ENCODE results near the gene DYNC2LI1. TPM values are rescaled to one million over a fixed set of nuclear protein-coding genes. Genes with fewer than 3 reads are reported as not detected.
A peak's percentile ranks its signal among the peaks of the same experiment; 100 is the strongest.
"Not testable (repeated sequence)": the region's sequence is repeated elsewhere in the genome, so short reads cannot be mapped to it uniquely, and the experiment has no call there.

Gene DYNC2LI1
- 8.1 TPM for total RNA-seq
- long read RNA-seq, partial matches to known transcripts: 3 of 9 reads
- long read RNA-seq, other reads (novel, unspliced or antisense): 0 of 9 reads

GRCh38 chr2:43773876-43774613 is at the start of gene DYNC2LI1:
Gene DYNC2LI1 (plus strand): TSS chr2:43774039. CDS start chr2:43774139, 100 bp downstream.
- no peaks in the 10 kb centered on the region for H3K27me3 ChIP-seq (ENCODE audit: low read depth)
- intact Hi-C loops (cut with micrococcal nuclease): no loop called here
- peak; percentile 91 for DNase-seq
- peaks cover 11% of the 10 kb centered on the region for H3K4me1 ChIP-seq
- H3K9me3 ChIP-seq (replicated peaks): no peaks in the 10 kb centered on the region
- peaks cover 18% of the 10 kb centered on the region for H3K36me3 ChIP-seq
- peak within 1 kb of the TSS; percentile 81 for H3K4me3 ChIP-seq
- no peak for TF ChIP-seq CTCF (IDR thresholded peaks at IDR 0.05; ENCODE audit: borderline replicate concordance)
- H3K27ac ChIP-seq (replicated peaks): peak within 1 kb of the TSS; percentile 81

- Histone ChIP-seq H3K4me3 (no peak overlapping the region), H3K27ac (replicated peaks) (no peak overlapping the region), H3K9me3 (replicated peaks) (no peaks in the 10 kb centered on the region), H3K4me1 (no peaks in the 10 kb centered on the region), H3K36me3 (no peaks in the 10 kb centered on the region), H3K27me3 (ENCODE audit: low read depth) (no peaks in the 10 kb centered on the region)
- TF ChIP-seq CTCF (IDR thresholded peaks at IDR 0.05; ENCODE audit: borderline replicate concordance): no peak
- no peak for DNase-seq
- intact Hi-C loops (cut with micrococcal nuclease): no loop called here
Observed at GRCh38 chr2:43724728-43725526, 48.9 kb upstream of the DYNC2LI1 start.

DNA sequence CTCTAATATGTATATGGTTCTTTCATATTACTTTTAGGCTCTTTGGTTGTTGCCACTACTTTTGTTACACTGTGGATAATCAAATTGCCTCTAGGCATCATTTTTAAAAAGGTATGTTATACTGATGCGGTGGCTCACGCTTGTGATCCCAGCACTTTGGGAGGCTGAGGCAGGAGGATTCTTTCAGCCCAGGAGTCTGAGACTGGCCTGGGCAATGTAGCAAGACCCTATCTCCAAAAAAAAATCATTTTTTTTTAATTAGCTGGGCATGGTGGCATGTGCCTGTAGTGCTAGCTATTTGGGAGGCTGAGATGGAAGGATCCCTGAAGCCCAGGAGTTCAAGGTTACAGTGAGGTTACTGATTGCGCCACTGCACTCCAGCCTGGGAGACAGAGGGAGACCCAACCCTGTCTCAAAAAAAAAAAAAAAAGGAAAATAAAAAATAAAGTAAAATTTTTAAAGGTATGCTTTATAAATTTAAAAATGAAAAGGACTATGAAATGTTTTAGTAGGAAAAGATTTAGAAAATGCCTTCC is 48.1 kb upstream of the DYNC2LI1 start:
- intact Hi-C loops (cut with micrococcal nuclease): no loop called here
- no peak for TF ChIP-seq CTCF (IDR thresholded peaks at IDR 0.05; ENCODE audit: borderline replicate concordance)
- Histone ChIP-seq H3K27ac (replicated peaks) (no peak overlapping the region), H3K27me3 (ENCODE audit: low read depth) (no peaks in the 10 kb centered on the region), H3K9me3 (replicated peaks) (no peaks in the 10 kb centered on the region), H3K4me1 (no peaks in the 10 kb centered on the region), H3K36me3 (no peaks in the 10 kb centered on the region), H3K4me3 (no peak overlapping the region)
- DNase-seq: no peak

DNA sequence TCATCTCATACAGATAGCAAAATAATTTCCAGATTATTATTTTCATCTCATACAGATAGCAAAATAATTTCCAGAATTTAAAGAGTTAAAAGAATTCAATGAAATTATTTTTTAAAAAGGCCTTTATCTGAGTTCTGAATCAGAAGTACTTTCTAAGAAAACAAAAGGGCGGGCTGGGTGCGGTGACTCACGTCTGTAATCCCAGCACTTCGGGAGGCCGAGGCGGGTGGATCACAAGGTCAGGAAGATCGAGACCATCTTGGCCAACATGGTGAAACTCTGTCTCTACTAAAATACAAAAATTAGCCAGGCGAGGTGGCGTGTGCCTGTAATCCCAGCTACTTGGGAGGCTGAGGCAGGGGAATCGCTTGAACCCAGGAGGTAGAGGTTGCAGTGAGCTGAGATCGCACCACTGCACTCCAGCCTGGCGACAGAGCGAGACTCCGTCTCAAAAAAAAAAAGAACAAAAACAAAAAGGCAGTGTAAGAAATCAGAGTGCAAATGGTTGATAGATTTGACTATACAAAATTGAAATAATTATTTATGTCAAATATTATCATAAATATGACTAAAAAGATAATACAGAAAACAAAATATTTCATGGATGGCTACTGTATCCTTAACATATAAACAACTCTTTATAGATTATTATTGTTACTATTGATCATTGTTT is 46.7 kb upstream of the DYNC2LI1 start:
- DNase-seq; intact Hi-C loops (cut with micrococcal nuclease); H3K4me1 ChIP-seq; H3K36me3 ChIP-seq; H3K9me3 ChIP-seq (replicated peaks); H3K27ac ChIP-seq (replicated peaks); H3K4me3 ChIP-seq; H3K27me3 ChIP-seq (ENCODE audit: low read depth): not testable (repeated sequence)

GRCh38 chr2:43727634-43728014 is 46.2 kb upstream of the DYNC2LI1 start:
- no peak for TF ChIP-seq CTCF (IDR thresholded peaks at IDR 0.05; ENCODE audit: borderline replicate concordance)
- Histone ChIP-seq H3K36me3 (peaks cover 6% of the 10 kb centered on the region), H3K4me3 (no peak overlapping the region), H3K27ac (replicated peaks) (no peak overlapping the region), H3K27me3 (ENCODE audit: low read depth) (no peaks in the 10 kb centered on the region), H3K4me1 (no peaks in the 10 kb centered on the region), H3K9me3 (replicated peaks) (no peaks in the 10 kb centered on the region)
- DNase-seq: no peak
- intact Hi-C loops (cut with micrococcal nuclease): no loop called here

Measured in left ventricle myocardium inferior (tissue), 1 donor.